Measurements from ENCODE around the gene GLRX3. TPM values are rescaled to one million over a fixed set of nuclear protein-coding genes. Genes with fewer than 3 reads are reported as not detected.

GLRX3 gene
- total RNA-seq, 2 experiments from 2014 or later = 117 to 123 TPM

- intact Hi-C loops (cut with DNase I, micrococcal nuclease) = no loop called here
These were observed 86.2 kb downstream of the GLRX3 start for GRCh38 chr10:130222381-130222780.

GRCh38 chr10:130224228-130224627 lies 88.0 kb downstream of the GLRX3 start:
- peaks cover 12% of the 10 kb centered on the region for H3K36me3 Mint-ChIP-seq (ENCODE audit: low read depth)
- no peaks in the 10 kb centered on the region for H3K27me3 Mint-ChIP-seq
- H3K27ac Mint-ChIP-seq = no peak overlapping the region
- H3K4me1 Mint-ChIP-seq = no peaks in the 10 kb centered on the region
- ChIA-PET POLR2A (no interaction called here), CTCF (no interaction called here)
- H3K4me3 Mint-ChIP-seq = no peak overlapping the region
- peaks cover 16% of the 10 kb centered on the region for H3K9me3 Mint-ChIP-seq (ENCODE audit: low read depth)
- ATAC-seq (no peak), DNase-seq (no peak)
- intact Hi-C loops (cut with DNase I, micrococcal nuclease) = no loop called here

More at GRCh38 chr10:130222381-130222780, 86.2 kb downstream of the GLRX3 start:
- DNase-seq = no peak
- H3K27me3 Mint-ChIP-seq = no peaks in the 10 kb centered on the region
- no peaks in the 10 kb centered on the region for H3K4me1 Mint-ChIP-seq
- no peak for ATAC-seq
- peaks cover 6% of the 10 kb centered on the region for H3K36me3 Mint-ChIP-seq (ENCODE audit: low read depth)
- no peak overlapping the region for H3K27ac Mint-ChIP-seq
- CTCF ChIA-PET = no interaction called here
- H3K9me3 Mint-ChIP-seq (ENCODE audit: low read depth) = peaks cover 6% of the 10 kb centered on the region
- POLR2A ChIA-PET = no interaction called here
- H3K4me3 Mint-ChIP-seq = no peak overlapping the region

GRCh38 chr10:130226012-130226411 lies 89.8 kb downstream of the GLRX3 start:
- ChIA-PET POLR2A (no interaction called here), CTCF (interaction anchor here (0.6 kb wide), 2 partner anchors 569 to 1525 kb away, joined by 3 read pairs; no protein-coding TSS in a partner anchor)
- DNase-seq (no peak), ATAC-seq (no peak)
- no peak overlapping the region for H3K4me3 Mint-ChIP-seq
- intact Hi-C loops (cut with DNase I, micrococcal nuclease) = no loop called here
- H3K27me3 Mint-ChIP-seq = no peaks in the 10 kb centered on the region
- peaks cover 12% of the 10 kb centered on the region for H3K36me3 Mint-ChIP-seq (ENCODE audit: low read depth)
- no peak overlapping the region for H3K27ac Mint-ChIP-seq
- H3K4me1 Mint-ChIP-seq = no peaks in the 10 kb centered on the region
- H3K9me3 Mint-ChIP-seq (ENCODE audit: low read depth) = peaks cover 16% of the 10 kb centered on the region

- DNase-seq (no peak), ATAC-seq (no peak)
- ChIA-PET CTCF (interaction anchor here (0.7 kb wide), 1 partner anchor 743 kb away, joined by 3 read pairs; no protein-coding TSS in a partner anchor), POLR2A (no interaction called here)
- intact Hi-C loops (cut with DNase I, micrococcal nuclease) = no loop called here
- Mint-ChIP-seq H3K36me3 (ENCODE audit: low read depth) (peaks cover 12% of the 10 kb centered on the region), H3K9me3 (ENCODE audit: low read depth) (peaks cover 16% of the 10 kb centered on the region), H3K4me3 (no peak overlapping the region), H3K27me3 (no peaks in the 10 kb centered on the region), H3K4me1 (no peaks in the 10 kb centered on the region), H3K27ac (no peak overlapping the region)
These were observed 91.7 kb downstream of the GLRX3 start for GRCh38 chr10:130227883-130228282.

Other genes starting within 250 kb of the GLRX3 start
- gene EBF3, start 172.1 kb upstream of the GLRX3 start, total RNA-seq = not detected
- gene C10orf143, start 25.6 kb upstream of the GLRX3 start, total RNA-seq = 1 to 10 TPM; 4.0 to 5.4 TPM

All from activated CD4-positive, alpha-beta T cell treated with anti-CD3 and anti-CD28 coated beads for 36 hours (primary cell).